Ascending aorta (tissue), 2 donors: Measurements from ENCODE around the gene TRIM46. TPM values are rescaled to one million over a fixed set of nuclear protein-coding genes. Genes with fewer than 3 reads are reported as not detected.

ENCODE experiments used
- DNase-seq, 2 donors: peaks; one replicate each; pipeline ENCODE4 v3.0.0-alpha.2; 2019; ENCODE audit warnings: low spot score in 2 of 2
- H3K27ac ChIP-seq, 2 donors: fragments of 200-600 bp; sonication (generic); one replicate each; pipeline ENCODE4 v1.5.1; 2016 to 2017; ENCODE audit warnings: mild to moderate bottlenecking in 1 of 2
- H3K27me3 ChIP-seq: fragments of 200-600 bp; sonication (generic); one replicate; pipeline ENCODE4 v1.5.1; 2017
- H3K36me3 ChIP-seq, 2 donors: fragments of 200-600 bp; sonication (generic); one replicate each; pipeline ENCODE4 v1.5.1; 2016
- H3K4me1 ChIP-seq, 2 donors: fragments of 200-600 bp; sonication (generic); one replicate each; pipeline ENCODE4 v1.5.1; 2016 to 2017; ENCODE audit warnings: mild to moderate bottlenecking in 1 of 2
- H3K4me3 ChIP-seq, 2 donors: fragments of 200-600 bp; sonication (generic); one replicate each; pipeline ENCODE4 v1.5.1; 2016 to 2017; ENCODE audit warnings: mild to moderate bottlenecking in 1 of 2
- H3K9me3 ChIP-seq, 2 donors: fragments of 200-600 bp; sonication (generic); one replicate each; pipeline ENCODE4 v1.5.1; 2016
- CTCF ChIP-seq, 3 experiments: fragments of 200-600 bp in 2 of 3; fragments of 450-650 bp in 1 of 3; sonication (generic) in 2 of 3; IDR thresholded peaks; one replicate each; pipeline ENCODE4 v1.5.1; 2016 to 2019; ENCODE audit warnings: antibody characterized with exemption in 3 of 3, mild to moderate bottlenecking in 1 of 3, moderate library complexity in 1 of 3
- intact Hi-C: fragments of 100-400 bp; cut with DNase I; formaldehyde crosslinking; loops from one replicate; pipeline ENCODE4 v1.15.1; 2023
- total RNA-seq: library from RNA; depleted of rRNA; stranded (reverse); fragments of >200 nt; gene quantifications from one replicate; pipeline ENCODE4 v1.1.0, GENCODE V29; 2016

TRIM46 gene
- total RNA-seq, 1 donor from 2014 or later, result not detected

DNA sequence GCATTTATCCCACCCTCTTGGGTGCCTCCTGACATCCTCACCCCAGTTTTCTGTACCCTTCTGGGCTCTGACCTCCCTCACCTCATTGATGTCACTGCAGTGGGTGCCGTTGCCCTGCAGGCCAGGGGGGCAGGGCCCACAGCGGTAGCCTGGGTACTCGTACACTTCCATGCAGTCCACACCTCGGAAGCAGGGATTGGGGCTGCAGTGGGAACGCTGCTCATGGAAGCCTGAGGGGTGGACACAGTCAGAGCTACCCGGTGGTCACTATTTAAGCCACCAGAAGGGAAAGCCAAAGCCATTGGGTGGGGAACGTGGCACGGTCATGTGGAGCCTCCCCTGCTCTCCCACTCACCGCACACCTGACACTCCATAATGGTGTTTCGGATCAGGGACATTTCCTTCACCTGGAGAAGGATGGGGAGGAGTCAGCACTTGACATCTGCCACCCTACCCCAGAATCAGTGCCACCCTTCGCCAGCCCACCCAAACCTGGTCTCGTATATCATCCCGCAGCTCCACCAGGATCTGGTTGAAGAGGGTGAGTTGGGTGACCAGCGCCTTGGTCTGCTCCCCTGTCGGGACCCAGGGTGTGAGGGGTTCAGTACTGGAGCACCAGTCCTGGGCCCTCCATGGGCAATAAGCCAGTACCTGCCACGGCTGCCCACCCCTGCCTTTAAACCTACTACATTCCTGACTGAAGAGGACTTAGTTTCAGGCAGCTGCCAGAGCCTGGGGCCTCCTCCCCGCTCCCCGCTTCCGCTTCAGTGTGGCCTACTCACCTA, 29.3 kb downstream of the TRIM46 start:
- Histone ChIP-seq H3K9me3 (no peaks in the 10 kb centered on the region), H3K36me3 (peaks cover 11 to 32% of the 10 kb centered on the region in 2 donors), H3K27ac (no peak overlapping the region), H3K4me3 (no peak overlapping the region), H3K27me3 (no peaks in the 10 kb centered on the region), H3K4me1 (peaks cover 0 to 15% of the 10 kb centered on the region in 2 donors)
- DNase-seq, result no peak
- no peak for TF ChIP-seq CTCF (IDR thresholded peaks at IDR 0.05)
- intact Hi-C loops, result no loop called here

- Histone ChIP-seq H3K36me3 (peaks cover 11 to 21% of the 10 kb centered on the region in 2 donors), H3K9me3 (no peaks in the 10 kb centered on the region), H3K4me1 (peaks cover 7 to 22% of the 10 kb centered on the region in 2 donors), H3K27me3 (no peaks in the 10 kb centered on the region), H3K27ac (no peak overlapping the region), H3K4me3 (no peak overlapping the region)
- no peak for DNase-seq
- TF ChIP-seq CTCF (IDR thresholded peaks at IDR 0.05), result no peak
- intact Hi-C loops, result no loop called here
These were observed 31.4 kb downstream of the TRIM46 start for GRCh38 chr1:155205035-155205434.

DNA sequence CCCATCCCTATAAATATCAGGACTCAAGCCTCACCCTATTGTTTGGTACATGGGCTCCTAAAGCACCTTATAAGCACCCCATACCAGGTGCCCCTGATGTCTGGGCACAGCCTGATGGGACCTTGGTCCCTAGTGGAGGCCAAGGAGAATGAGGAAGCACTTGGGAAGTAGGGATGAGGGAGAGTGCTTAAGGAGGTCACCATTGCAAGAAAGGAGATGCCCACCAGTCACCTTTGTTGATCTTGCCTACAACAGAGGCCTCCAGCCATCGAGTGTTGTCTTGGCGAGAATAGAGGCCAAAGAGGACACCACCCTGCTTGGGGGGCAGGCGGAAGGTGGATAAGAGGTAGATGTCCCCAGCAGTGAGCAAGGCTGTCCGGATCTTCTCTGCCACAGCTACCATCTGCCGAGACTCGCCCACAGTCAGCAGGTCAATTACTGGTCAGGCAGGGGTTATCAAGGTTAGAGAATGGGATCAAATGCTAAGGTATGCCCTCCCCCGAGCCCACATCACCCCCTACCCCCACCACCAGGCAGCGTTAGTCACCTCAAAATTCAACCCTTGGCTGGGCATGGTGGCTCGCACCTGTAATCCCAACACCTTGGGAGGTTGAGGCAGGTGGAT, 32.4 kb downstream of the TRIM46 start:
- Histone ChIP-seq H3K27ac (peak overlapping the region; percentile 6 to 100), H3K36me3 (peaks cover 8 to 12% of the 10 kb centered on the region in 2 donors), H3K9me3 (no peaks in the 10 kb centered on the region), H3K4me1 (peaks cover 7 to 27% of the 10 kb centered on the region in 2 donors), H3K4me3 (peak overlapping the region in 1 of 2 donors; percentile 77), H3K27me3 (no peaks in the 10 kb centered on the region)
- TF ChIP-seq CTCF (IDR thresholded peaks at IDR 0.05), result no peak
- intact Hi-C loops, result no loop called here
- DNase-seq, result peak in 1 of 2 donors; percentile 7

GRCh38 chr1:155206891-155207805, 33.5 kb downstream of the TRIM46 start:
- intact Hi-C loops, result loop anchor here (1.0 kb wide), 1 partner anchor 37 kb away; no protein-coding TSS in a partner anchor

More at GRCh38 chr1:155206891-155207805, 33.5 kb downstream of the TRIM46 start:
- Histone ChIP-seq H3K4me1 (peaks cover 7 to 27% of the 10 kb centered on the region in 2 donors), H3K36me3 (peaks cover 5 to 6% of the 10 kb centered on the region in 2 donors), H3K27me3 (no peaks in the 10 kb centered on the region), H3K27ac (peak overlapping the region; percentile 99 to 100), H3K4me3 (peak overlapping the region; percentile 77 to 79), H3K9me3 (no peaks in the 10 kb centered on the region)
- TF ChIP-seq CTCF (IDR thresholded peaks at IDR 0.05), result peak; percentile 69 to 87 (median 85)
- peak; percentile 30 to 94 for DNase-seq
